Measurements from ENCODE around the gene LRRC72.

The LRRC72 gene

DNA sequence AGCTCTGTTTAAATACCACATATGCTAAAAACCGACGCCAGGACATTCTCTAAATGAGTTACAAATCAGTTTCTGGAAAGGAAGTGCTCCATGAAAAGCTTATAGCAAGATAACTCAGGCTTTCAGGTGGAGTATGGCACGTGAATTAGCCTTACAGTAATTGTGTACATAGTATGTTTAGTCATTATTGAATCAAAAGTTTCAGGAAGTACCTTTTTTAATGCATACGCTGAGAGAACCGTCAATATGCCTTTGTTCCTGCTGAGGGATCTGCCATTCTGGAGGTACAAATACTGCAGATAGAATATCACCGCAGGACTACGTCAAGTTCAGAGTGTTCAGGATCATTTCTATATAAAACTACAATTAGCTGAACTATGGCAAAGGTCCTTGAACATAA lies 73.2 kb downstream of the LRRC72 start:
- no peak overlapping the region for H3K9ac ChIP-seq (ENCODE audit: low read length)
- TF ChIP-seq EZH2 (optimal IDR thresholded peaks at IDR 0.05; ENCODE audit: low read depth, low read length), result no peak
- no peak for TF ChIP-seq EZH2phosphoT487 (IDR thresholded peaks at IDR 0.05; ENCODE audit: low read length)
- TF ChIP-seq, protein P1, sequence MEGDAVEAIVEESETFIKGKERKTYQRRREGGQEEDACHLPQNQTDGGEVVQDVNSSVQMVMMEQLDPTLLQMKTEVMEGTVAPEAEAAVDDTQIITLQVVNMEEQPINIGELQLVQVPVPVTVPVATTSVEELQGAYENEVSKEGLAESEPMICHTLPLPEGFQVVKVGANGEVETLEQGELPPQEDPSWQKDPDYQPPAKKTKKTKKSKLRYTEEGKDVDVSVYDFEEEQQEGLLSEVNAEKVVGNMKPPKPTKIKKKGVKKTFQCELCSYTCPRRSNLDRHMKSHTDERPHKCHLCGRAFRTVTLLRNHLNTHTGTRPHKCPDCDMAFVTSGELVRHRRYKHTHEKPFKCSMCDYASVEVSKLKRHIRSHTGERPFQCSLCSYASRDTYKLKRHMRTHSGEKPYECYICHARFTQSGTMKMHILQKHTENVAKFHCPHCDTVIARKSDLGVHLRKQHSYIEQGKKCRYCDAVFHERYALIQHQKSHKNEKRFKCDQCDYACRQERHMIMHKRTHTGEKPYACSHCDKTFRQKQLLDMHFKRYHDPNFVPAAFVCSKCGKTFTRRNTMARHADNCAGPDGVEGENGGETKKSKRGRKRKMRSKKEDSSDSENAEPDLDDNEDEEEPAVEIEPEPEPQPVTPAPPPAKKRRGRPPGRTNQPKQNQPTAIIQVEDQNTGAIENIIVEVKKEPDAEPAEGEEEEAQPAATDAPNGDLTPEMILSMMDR (IDR thresholded peaks at IDR 0.05; ENCODE audit: low read length), result no peak
- H3K79me2 ChIP-seq (ENCODE audit: low read length), result no peaks in the 10 kb centered on the region
- H2AFZ ChIP-seq (ENCODE audit: low read length), result no peak overlapping the region
- H3K9me3 ChIP-seq (replicated peaks; ENCODE audit: insufficient read depth, low read length), result no peaks in the 10 kb centered on the region
- no peak overlapping the region for H3K4me2 ChIP-seq (ENCODE audit: low read depth, low read length)
- H3F3A ChIP-seq (ENCODE audit: insufficient read depth, low read length), result no peaks in the 10 kb centered on the region
- H3K36me3 ChIP-seq (replicated peaks; ENCODE audit: insufficient read depth, low read length), result no peaks in the 10 kb centered on the region
- H4K20me1 ChIP-seq (ENCODE audit: insufficient read depth, low read length), result no peaks in the 10 kb centered on the region
- DNase-seq, result no peak
- no peak overlapping the region for H3K4me3 ChIP-seq (ENCODE audit: low read length)
- no peaks in the 10 kb centered on the region for H3K9me2 ChIP-seq (replicated peaks; ENCODE audit: insufficient read depth, low read length)
- H3K27me3 ChIP-seq (replicated peaks; ENCODE audit: insufficient read depth, low read length), result no peaks in the 10 kb centered on the region
- no peaks in the 10 kb centered on the region for H3K4me1 ChIP-seq (ENCODE audit: low read length)
- no peak overlapping the region for H3K27ac ChIP-seq (ENCODE audit: low read length)

- no peak overlapping the region for H3K27ac ChIP-seq (ENCODE audit: low read length)
- TF ChIP-seq, protein P1 (IDR thresholded peaks at IDR 0.05; ENCODE audit: low read length), result no peak
- TF ChIP-seq EZH2 (optimal IDR thresholded peaks at IDR 0.05; ENCODE audit: low read depth, low read length) (no peak), EZH2phosphoT487 (IDR thresholded peaks at IDR 0.05; ENCODE audit: low read length) (no peak)
- H3K4me3 ChIP-seq (ENCODE audit: low read length), result no peak overlapping the region
These were observed 77.0 kb downstream of the LRRC72 start for GRCh38 chr7:16603633-16604032.

GRCh38 chr7:16604054-16604453 lies 77.4 kb downstream of the LRRC72 start:
- TF ChIP-seq, protein P1 (IDR thresholded peaks at IDR 0.05; ENCODE audit: low read length), result no peak
- no peak for TF ChIP-seq EZH2 (optimal IDR thresholded peaks at IDR 0.05; ENCODE audit: low read depth, low read length)
- no peak for TF ChIP-seq EZH2phosphoT487 (IDR thresholded peaks at IDR 0.05; ENCODE audit: low read length)
- Histone ChIP-seq H3K4me2 (ENCODE audit: low read depth, low read length) (no peak overlapping the region), H3K27me3 (replicated peaks; ENCODE audit: insufficient read depth, low read length) (no peaks in the 10 kb centered on the region), H3K9ac (ENCODE audit: low read length) (no peak overlapping the region), H3K9me3 (replicated peaks; ENCODE audit: insufficient read depth, low read length) (no peaks in the 10 kb centered on the region), H4K20me1 (ENCODE audit: insufficient read depth, low read length) (no peaks in the 10 kb centered on the region), H3K4me1 (ENCODE audit: low read length) (no peaks in the 10 kb centered on the region), H2AFZ (ENCODE audit: low read length) (no peak overlapping the region), H3K9me2 (replicated peaks; ENCODE audit: insufficient read depth, low read length) (no peaks in the 10 kb centered on the region), H3K36me3 (replicated peaks; ENCODE audit: insufficient read depth, low read length) (no peaks in the 10 kb centered on the region), H3K79me2 (ENCODE audit: low read length) (no peaks in the 10 kb centered on the region), H3F3A (ENCODE audit: insufficient read depth, low read length) (no peaks in the 10 kb centered on the region), H3K4me3 (ENCODE audit: low read length) (no peak overlapping the region), H3K27ac (ENCODE audit: low read length) (no peak overlapping the region)
- no peak for DNase-seq

More at GRCh38 chr7:16603633-16604032, 77.0 kb downstream of the LRRC72 start:
- Histone ChIP-seq H3K9me3 (replicated peaks; ENCODE audit: insufficient read depth, low read length) (no peaks in the 10 kb centered on the region), H3K9ac (ENCODE audit: low read length) (no peak overlapping the region), H3K79me2 (ENCODE audit: low read length) (no peaks in the 10 kb centered on the region), H3K4me2 (ENCODE audit: low read depth, low read length) (no peak overlapping the region), H2AFZ (ENCODE audit: low read length) (no peak overlapping the region), H3K4me1 (ENCODE audit: low read length) (no peaks in the 10 kb centered on the region), H3K9me2 (replicated peaks; ENCODE audit: insufficient read depth, low read length) (no peaks in the 10 kb centered on the region), H4K20me1 (ENCODE audit: insufficient read depth, low read length) (no peaks in the 10 kb centered on the region), H3K36me3 (replicated peaks; ENCODE audit: insufficient read depth, low read length) (no peaks in the 10 kb centered on the region), H3F3A (ENCODE audit: insufficient read depth, low read length) (no peaks in the 10 kb centered on the region), H3K27me3 (replicated peaks; ENCODE audit: insufficient read depth, low read length) (no peaks in the 10 kb centered on the region)
- no peak for DNase-seq

All from MM.1S (cell line).